DND-41 (cell line): ENCODE data around the gene CRB3.

Source experiments
- ATAC-seq: fragments of 200-7000 bp; cut with Tn5 transposase; 3 replicates; pipeline ENCODE4 v1.9.1; 2021; ENCODE audit warnings: low read depth; ENCODE audit not compliant: insufficient read depth
- DNase-seq: peaks from one replicate; pipeline ENCODE4 v3.0.0-alpha.2; 2020
- H2AFZ ChIP-seq: 2 replicates; pipeline ENCODE4 v1.6.0; 2012; ENCODE audit warnings: low read depth, low read length
- H3K27ac ChIP-seq: 2 replicates; pipeline ENCODE4 v1.5.1; 2012; ENCODE audit warnings: low read length, inconsistent platforms
- H3K27me3 ChIP-seq: fragments of 200-600 bp; sonication (generic); 2 replicates; pipeline ENCODE4 v1.6.0; 2012; ENCODE audit warnings: low read length, mild to moderate bottlenecking, inconsistent platforms; ENCODE audit not compliant: insufficient read depth, poor library complexity
- H3K36me3 ChIP-seq: 2 replicates; pipeline ENCODE4 v1.5.1; 2012; ENCODE audit warnings: low read length, inconsistent platforms; ENCODE audit not compliant: insufficient read depth
- H3K4me1 ChIP-seq: 2 replicates; pipeline ENCODE4 v1.5.1; 2012; ENCODE audit warnings: mild to moderate bottlenecking, low read length; ENCODE audit not compliant: insufficient read depth
- H3K4me2 ChIP-seq: 2 replicates; pipeline ENCODE4 v1.6.0; 2012; ENCODE audit warnings: mild to moderate bottlenecking, moderate library complexity, low read length, inconsistent platforms; ENCODE audit not compliant: insufficient read depth
- H3K4me3 ChIP-seq, 2 experiments: fragments of 200-600 bp in 1 of 2; shearing (Covaris generic) in 1 of 2; 2 replicates each; pipeline ENCODE4 v1.5.1; 2012 to 2016; ENCODE audit warnings: inconsistent platforms in 2 of 2, low read length in 2 of 2, mild to moderate bottlenecking in 2 of 2, low read depth in 1 of 2, moderate library complexity in 1 of 2
- H3K79me2 ChIP-seq: 2 replicates; pipeline ENCODE4 v1.6.0; 2012; ENCODE audit warnings: low read length, inconsistent platforms; ENCODE audit not compliant: insufficient read depth
- H3K9ac ChIP-seq: 2 replicates; pipeline ENCODE4 v1.6.0; 2012; ENCODE audit warnings: low read depth, mild to moderate bottlenecking, inconsistent platforms, low read length, moderate library complexity
- H3K9me3 ChIP-seq: 2 replicates; pipeline ENCODE4 v1.5.1; 2012; ENCODE audit warnings: low read length, moderate library complexity, mild to moderate bottlenecking, inconsistent platforms; ENCODE audit not compliant: insufficient read depth, severe bottlenecking
- H4K20me1 ChIP-seq: 2 replicates; pipeline ENCODE4 v1.6.0; 2012; ENCODE audit warnings: low read length; ENCODE audit not compliant: insufficient read depth
- CTCF ChIP-seq: IDR thresholded peaks from 2 replicates; pipeline ENCODE4 v1.5.1; 2012; ENCODE audit warnings: borderline replicate concordance, low read length, moderate library complexity, mild to moderate bottlenecking; ENCODE audit not compliant: poor library complexity, severe bottlenecking; ENCODE audit errors: extremely low read depth
- EZH2 ChIP-seq: IDR thresholded peaks from 3 replicates; pipeline ENCODE4 v1.6.1; 2012; ENCODE audit warnings: borderline replicate concordance, low read depth, mild to moderate bottlenecking, moderate library complexity, low read length, inconsistent platforms; ENCODE audit not compliant: severe bottlenecking

The CRB3 gene

GRCh38 chr19:6429419-6430221 lies 34.5 kb upstream of the CRB3 start:
- H3K36me3 ChIP-seq = no peaks in the 10 kb centered on the region
- H4K20me1 ChIP-seq = no peaks in the 10 kb centered on the region
- H3K9ac ChIP-seq = no peak overlapping the region
- no peaks in the 10 kb centered on the region for H3K79me2 ChIP-seq
- H3K9me3 ChIP-seq = no peaks in the 10 kb centered on the region
- ATAC-seq (no peak), DNase-seq (no peak)
- TF ChIP-seq CTCF = no peak
- no peak for TF ChIP-seq EZH2
- no peak overlapping the region for H3K27ac ChIP-seq
- H3K27me3 ChIP-seq = no peaks in the 10 kb centered on the region
- H2AFZ ChIP-seq = no peak overlapping the region
- no peak overlapping the region for H3K4me2 ChIP-seq
- no peak overlapping the region for H3K4me3 ChIP-seq
- peaks cover 13% of the 10 kb centered on the region for H3K4me1 ChIP-seq

- Histone ChIP-seq H3K27me3 (no peaks in the 10 kb centered on the region), H2AFZ (no peak overlapping the region), H3K36me3 (no peaks in the 10 kb centered on the region), H3K4me2 (no peak overlapping the region), H3K79me2 (no peaks in the 10 kb centered on the region), H3K4me1 (no peaks in the 10 kb centered on the region), H3K27ac (no peak overlapping the region), H3K9ac (no peak overlapping the region), H3K9me3 (no peaks in the 10 kb centered on the region), H4K20me1 (no peaks in the 10 kb centered on the region), H3K4me3 (no peak overlapping the region)
- no peak for ATAC-seq
- no peak for DNase-seq
- no peak for TF ChIP-seq EZH2
Measured at GRCh38 chr19:6431891-6432290, 32.2 kb upstream of the CRB3 start.

- H3K27ac ChIP-seq = no peak overlapping the region
- no peak overlapping the region for H3K4me3 ChIP-seq
- H2AFZ ChIP-seq = no peak overlapping the region
- no peaks in the 10 kb centered on the region for H3K9me3 ChIP-seq
- no peaks in the 10 kb centered on the region for H3K79me2 ChIP-seq
- H3K9ac ChIP-seq = no peak overlapping the region
- no peak overlapping the region for H3K4me2 ChIP-seq
- H3K27me3 ChIP-seq = no peaks in the 10 kb centered on the region
- no peak for ATAC-seq
- TF ChIP-seq CTCF = no peak
- TF ChIP-seq EZH2 = no peak
- no peaks in the 10 kb centered on the region for H4K20me1 ChIP-seq
- H3K36me3 ChIP-seq = no peaks in the 10 kb centered on the region
- DNase-seq = no peak
- no peaks in the 10 kb centered on the region for H3K4me1 ChIP-seq
Measured at GRCh38 chr19:6433165-6433564, 30.9 kb upstream of the CRB3 start.

- DNase-seq = no peak
- H2AFZ ChIP-seq = no peak within 1 kb of the TSS
- H3K4me1 ChIP-seq = no peaks in the 10 kb centered on the region
- no peak within 1 kb of the TSS for H3K4me2 ChIP-seq
- H3K79me2 ChIP-seq = no peaks in the 10 kb centered on the region
- H3K9me3 ChIP-seq = no peaks in the 10 kb centered on the region
- TF ChIP-seq CTCF = no peak
- no peak for TF ChIP-seq EZH2
- ATAC-seq = no peak
- no peaks in the 10 kb centered on the region for H3K36me3 ChIP-seq
- no peaks in the 10 kb centered on the region for H4K20me1 ChIP-seq
- no peak within 1 kb of the TSS for H3K9ac ChIP-seq
- no peak within 1 kb of the TSS for H3K4me3 ChIP-seq
- no peaks in the 10 kb centered on the region for H3K27me3 ChIP-seq
- H3K27ac ChIP-seq = no peak within 1 kb of the TSS
Measured at GRCh38 chr19:6433663-6434062, 30.4 kb upstream of the CRB3 start, which contains the start of gene SLC25A41. SLC25A41 (minus strand) TSS chr19:6433763; CDS start chr19:6433693, 70 bp downstream.
